Mammary epithelial cell (primary cell): Measurements from ENCODE around the gene PAK4.

ENCODE experiments used
- CTCF ChIP-seq, 2 donors: IDR thresholded peaks in 1 of 2; conservative IDR thresholded peaks in 1 of 2; 2 replicates each; pipeline ENCODE4 v1.5.1; 2011 to 2012; ENCODE audit warnings: inconsistent platforms in 2 of 2, low read length in 2 of 2, mild to moderate bottlenecking in 2 of 2, control low read depth in 1 of 2, low read depth in 1 of 2; ENCODE audit not compliant: insufficient read depth in 1 of 2; ENCODE audit errors: extremely low read depth in 1 of 2
- EZH2 ChIP-seq: IDR thresholded peaks from 2 replicates; pipeline ENCODE4 v1.6.1; 2012; ENCODE audit warnings: low read length, inconsistent platforms, borderline replicate concordance

DNA sequence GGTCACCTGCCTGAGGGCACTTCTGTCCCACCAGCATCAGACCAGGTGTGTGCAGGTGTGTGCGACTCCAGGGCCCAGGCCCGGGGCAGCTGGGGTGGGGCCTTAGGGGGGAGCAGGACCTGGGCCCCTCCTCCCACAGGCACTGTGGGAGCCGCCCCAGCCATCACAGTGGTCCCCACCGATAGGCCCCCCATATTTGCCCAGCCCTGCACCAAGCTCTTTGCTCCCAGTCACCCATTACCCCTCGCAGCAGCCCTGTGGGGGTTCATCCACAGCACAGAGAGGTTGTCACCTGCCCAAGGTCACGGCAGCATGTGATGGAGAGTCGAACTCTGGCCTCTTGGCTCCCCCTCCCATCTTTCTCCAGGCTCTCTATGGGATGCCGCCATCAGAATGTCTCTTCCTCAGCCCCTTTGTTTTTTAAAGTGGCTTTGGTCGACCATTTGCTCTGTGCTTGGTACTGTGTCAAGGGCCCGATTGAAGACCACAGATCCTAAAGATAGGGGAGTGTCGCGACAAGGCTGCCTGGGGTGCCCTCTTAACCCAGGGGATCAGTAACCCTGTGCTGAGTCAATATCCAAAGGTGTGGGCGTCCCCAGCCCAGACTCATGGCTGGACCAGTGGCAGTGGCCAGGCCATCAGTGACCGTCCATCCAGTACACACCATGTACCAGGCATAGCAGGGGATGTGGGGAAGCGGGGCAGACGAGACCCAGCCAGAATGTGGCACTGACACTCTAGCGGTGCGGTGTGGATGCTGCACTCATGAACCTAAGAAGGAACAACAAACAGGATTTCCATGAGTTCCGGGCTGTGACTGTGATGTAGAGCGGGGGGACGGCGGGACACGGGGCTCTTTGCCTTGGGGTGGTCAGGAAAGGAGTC lies 42.9 kb downstream of the PAK4 start:
- TF ChIP-seq CTCF (conservative IDR thresholded peaks at IDR 0.05 in 1 of 2, IDR thresholded peaks at IDR 0.05 in 1 of 2; ENCODE audit: extremely low read depth in 1 of 2, insufficient read depth in 1 of 2, low read depth in 1 of 2, low read length in 2 of 2) (no peak), EZH2 (no peak)
